Endodermal cell (in vitro differentiated cells): ENCODE measurements around the gene ACKR2. TPM values are rescaled to one million over a fixed set of nuclear protein-coding genes. Genes with fewer than 3 reads are reported as not detected.

Experiments
- DNase-seq: peaks from one replicate; pipeline ENCODE4 v3.0.0-alpha.2; 2017
- H3K27ac ChIP-seq: 2 replicates; pipeline ENCODE4 v1.5.1; 2013; ENCODE audit warnings: mild to moderate bottlenecking, low read depth, low read length, moderate library complexity
- H3K27me3 ChIP-seq: 2 replicates; pipeline ENCODE4 v1.6.1; 2013; ENCODE audit warnings: mild to moderate bottlenecking, low read length, moderate library complexity; ENCODE audit not compliant: insufficient read depth, control insufficient read depth, poor library complexity, severe bottlenecking
- H3K36me3 ChIP-seq: 2 replicates; pipeline ENCODE4 v1.7.0; 2013; ENCODE audit warnings: mild to moderate bottlenecking, low read length, moderate library complexity; ENCODE audit not compliant: control insufficient read depth, insufficient read depth
- H3K4me1 ChIP-seq: one replicate; pipeline ENCODE4 v1.7.0; 2013; ENCODE audit warnings: low read length; ENCODE audit not compliant: control insufficient read depth, insufficient read depth
- H3K4me3 ChIP-seq: 2 replicates; pipeline ENCODE4 v1.5.1; 2013; ENCODE audit warnings: mild to moderate bottlenecking, low read length, moderate library complexity
- H3K9ac ChIP-seq: 2 replicates; pipeline ENCODE4 v1.6.1; 2013; ENCODE audit warnings: mild to moderate bottlenecking, low read length, moderate library complexity; ENCODE audit not compliant: poor library complexity, severe bottlenecking; ENCODE audit errors: extremely low read depth
- H3K9me3 ChIP-seq: 2 replicates; pipeline ENCODE4 v1.6.1; 2013; ENCODE audit warnings: mild to moderate bottlenecking, low read length, moderate library complexity; ENCODE audit not compliant: control insufficient read depth
- H3K27ac Mint-ChIP-seq: 2 replicates; pipeline ENCODE4 v1.8.0; 2020; ENCODE audit warnings: mixed read lengths
- H3K27me3 Mint-ChIP-seq: 2 replicates; pipeline ENCODE4 v1.8.0; 2021; ENCODE audit warnings: mild to moderate bottlenecking, mixed read lengths; ENCODE audit not compliant: insufficient read depth
- H3K36me3 Mint-ChIP-seq: 2 replicates; pipeline ENCODE4 v1.8.0; 2020; ENCODE audit warnings: low read depth, mixed read lengths
- H3K4me1 Mint-ChIP-seq: 2 replicates; pipeline ENCODE4 v1.8.0; 2020; ENCODE audit warnings: mixed read lengths
- H3K4me3 Mint-ChIP-seq: 2 replicates; pipeline ENCODE4 v1.8.0; 2020; ENCODE audit warnings: mild to moderate bottlenecking, moderate library complexity, mixed read lengths
- H3K9me3 Mint-ChIP-seq: 2 replicates; pipeline ENCODE4 v1.8.0; 2020; ENCODE audit warnings: mild to moderate bottlenecking, mixed read lengths
- WGBS, 2 experiments: methylation state at CpG; one replicate each; pipeline versions ENCODE4 v1.1.5 to v1.1.7; 2013; ENCODE audit warnings: missing lambda C conversion rate in 2 of 2, mixed read lengths in 1 of 2; ENCODE audit not compliant: insufficient coverage in 1 of 2, insufficient read length in 1 of 2; 5-methylcytosine and 5-hydroxymethylcytosine counted together
- total RNA-seq, 2 donors: library from RNA; stranded (reverse); fragmentation: NEBNext Ultra II Directional in 1 of 2; extraction: Animal tissue kit (Norgen Biotek cat#: 25700) in 1 of 2; gene quantifications; 2 replicates in 1 of 2; 3 replicates in 1 of 2; pipeline ENCODE4 v1.2.1, GENCODE V29; 2021
- TF ChIP-seq, protein P1 (sequence below): fragments of 200-600 bp; sonication (generic); conservative IDR thresholded peaks from 2 replicates; pipeline ENCODE4 v1.5.0; 2021; ENCODE audit warnings: antibody characterized with exemption, mild to moderate bottlenecking

Gene ACKR2
- total RNA-seq, 2 donors from 2014 or later, result 1.1 TPM

DNA sequence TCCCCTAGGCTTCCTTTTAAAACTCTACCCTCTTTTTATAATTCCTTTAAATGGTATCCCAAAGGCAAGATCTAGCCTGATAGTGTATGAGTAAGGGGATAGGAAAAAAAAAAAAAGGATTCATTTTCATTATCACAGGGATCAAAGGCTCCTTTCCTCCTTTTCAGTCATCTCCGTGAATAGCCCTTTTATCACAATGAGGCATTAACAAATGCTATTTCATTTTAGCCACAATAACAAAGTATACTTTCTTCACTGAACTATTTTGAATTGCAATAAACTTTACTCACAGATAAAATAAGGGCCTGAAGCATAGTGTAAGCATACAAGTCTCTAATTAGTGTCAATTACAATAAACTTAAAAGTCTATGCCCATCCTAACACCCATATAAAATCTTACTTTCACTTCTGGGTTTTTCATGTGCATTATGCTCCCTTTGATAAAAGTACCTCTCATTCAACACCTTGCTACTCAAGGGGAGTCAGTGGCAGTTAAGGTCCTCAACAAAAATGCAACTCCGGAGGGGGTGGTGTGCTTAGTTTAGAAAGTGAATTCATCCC lies 13.5 kb upstream of the ACKR2 start:
- H3K27ac Mint-ChIP-seq, result no peak overlapping the region
- Histone ChIP-seq H3K36me3 (peaks cover 57% of the 10 kb centered on the region), H3K4me3 (peak overlapping the region; percentile 35), H3K27me3 (no peaks in the 10 kb centered on the region), H3K4me1 (no peaks in the 10 kb centered on the region), H3K27ac (no peak overlapping the region), H3K9me3 (peaks cover 12% of the 10 kb centered on the region), H3K9ac (no peak overlapping the region)
- WGBS, 2 experiments, result 98% methylated on average over 2 of the region's 2 CpGs; no CpG with 5 or more reads in 1 of the 2 experiments
- no peaks in the 10 kb centered on the region for H3K27me3 Mint-ChIP-seq
- TF ChIP-seq, protein P1, sequence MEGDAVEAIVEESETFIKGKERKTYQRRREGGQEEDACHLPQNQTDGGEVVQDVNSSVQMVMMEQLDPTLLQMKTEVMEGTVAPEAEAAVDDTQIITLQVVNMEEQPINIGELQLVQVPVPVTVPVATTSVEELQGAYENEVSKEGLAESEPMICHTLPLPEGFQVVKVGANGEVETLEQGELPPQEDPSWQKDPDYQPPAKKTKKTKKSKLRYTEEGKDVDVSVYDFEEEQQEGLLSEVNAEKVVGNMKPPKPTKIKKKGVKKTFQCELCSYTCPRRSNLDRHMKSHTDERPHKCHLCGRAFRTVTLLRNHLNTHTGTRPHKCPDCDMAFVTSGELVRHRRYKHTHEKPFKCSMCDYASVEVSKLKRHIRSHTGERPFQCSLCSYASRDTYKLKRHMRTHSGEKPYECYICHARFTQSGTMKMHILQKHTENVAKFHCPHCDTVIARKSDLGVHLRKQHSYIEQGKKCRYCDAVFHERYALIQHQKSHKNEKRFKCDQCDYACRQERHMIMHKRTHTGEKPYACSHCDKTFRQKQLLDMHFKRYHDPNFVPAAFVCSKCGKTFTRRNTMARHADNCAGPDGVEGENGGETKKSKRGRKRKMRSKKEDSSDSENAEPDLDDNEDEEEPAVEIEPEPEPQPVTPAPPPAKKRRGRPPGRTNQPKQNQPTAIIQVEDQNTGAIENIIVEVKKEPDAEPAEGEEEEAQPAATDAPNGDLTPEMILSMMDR, result no peak
- H3K4me3 Mint-ChIP-seq, result no peak overlapping the region
- H3K4me1 Mint-ChIP-seq, result peaks cover 13% of the 10 kb centered on the region
- H3K36me3 Mint-ChIP-seq, result peaks cover 53% of the 10 kb centered on the region
- H3K9me3 Mint-ChIP-seq, result peaks cover 3% of the 10 kb centered on the region
- DNase-seq, result no peak

DNA sequence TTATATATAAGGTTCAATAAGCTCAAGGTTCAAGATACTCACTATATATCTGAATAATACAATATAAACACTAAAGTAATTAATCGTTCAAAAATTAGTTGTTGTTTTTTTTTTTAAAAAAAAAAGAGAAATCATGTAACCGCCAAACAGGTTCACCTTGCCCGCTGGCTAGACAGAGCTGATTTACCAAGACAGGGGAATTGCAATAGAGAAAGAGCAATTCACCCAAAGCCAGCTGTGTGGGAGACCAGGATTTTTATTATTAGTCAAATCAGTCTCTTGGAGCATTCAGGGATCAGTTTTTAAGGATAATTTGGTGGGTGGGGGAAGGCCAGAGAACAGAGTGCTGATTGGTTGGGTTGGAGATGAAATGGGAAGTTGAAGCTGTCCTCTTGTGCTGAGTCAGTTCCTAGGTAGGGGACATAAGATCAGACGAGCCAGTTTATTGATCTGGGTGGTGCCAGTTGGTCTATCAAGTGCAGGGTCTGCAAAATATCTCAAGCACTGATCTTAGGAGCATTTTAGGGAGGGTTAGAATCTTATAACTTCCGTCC lies 12.8 kb upstream of the ACKR2 start:
- DNase-seq, result no peak
- Histone ChIP-seq H3K9ac (no peak overlapping the region), H3K36me3 (peaks cover 58% of the 10 kb centered on the region), H3K4me3 (peak overlapping the region; percentile 35), H3K9me3 (peaks cover 12% of the 10 kb centered on the region), H3K4me1 (peaks cover under 1% of the 10 kb centered on the region), H3K27ac (no peak overlapping the region), H3K27me3 (no peaks in the 10 kb centered on the region)
- H3K36me3 Mint-ChIP-seq, result peaks cover 47% of the 10 kb centered on the region
- H3K4me1 Mint-ChIP-seq, result peaks cover 19% of the 10 kb centered on the region
- no peaks in the 10 kb centered on the region for H3K27me3 Mint-ChIP-seq
- H3K27ac Mint-ChIP-seq, result peak overlapping the region; percentile 72
- TF ChIP-seq, protein P1, result no peak
- 97 to 100% methylated on average over 2 to 4 of the region's 5 CpGs for WGBS, 2 experiments
- H3K9me3 Mint-ChIP-seq, result peaks cover 3% of the 10 kb centered on the region
- no peak overlapping the region for H3K4me3 Mint-ChIP-seq

DNA sequence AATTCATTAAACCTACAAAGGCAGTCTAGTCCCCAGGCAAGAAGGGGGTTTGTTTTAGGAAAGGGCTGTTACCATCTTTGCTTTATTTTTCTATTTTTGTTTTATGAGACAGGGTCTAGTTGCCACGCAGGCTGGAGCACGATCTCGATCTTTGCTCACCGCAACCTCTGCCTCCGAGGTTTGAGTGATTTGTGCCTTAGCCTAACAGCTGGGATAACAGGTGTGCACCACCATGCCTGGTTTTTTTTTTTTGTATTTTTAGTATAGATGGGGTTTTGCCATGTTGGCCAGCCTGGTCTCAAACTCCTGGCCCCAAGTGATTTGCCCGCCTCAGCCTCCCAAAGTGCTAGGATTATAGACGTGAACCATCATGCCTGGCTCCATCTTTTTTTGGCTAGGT lies 9.9 kb upstream of the ACKR2 start:
- Histone ChIP-seq H3K4me3 (peak overlapping the region; percentile 39), H3K36me3 (peaks cover 59% of the 10 kb centered on the region), H3K9ac (no peak overlapping the region), H3K9me3 (peaks cover 11% of the 10 kb centered on the region), H3K4me1 (peaks cover 5% of the 10 kb centered on the region), H3K27ac (no peak overlapping the region), H3K27me3 (no peaks in the 10 kb centered on the region)
- H3K9me3 Mint-ChIP-seq, result peaks cover 3% of the 10 kb centered on the region
- TF ChIP-seq, protein P1, result no peak
- H3K4me3 Mint-ChIP-seq, result no peak overlapping the region
- peaks cover 29% of the 10 kb centered on the region for H3K4me1 Mint-ChIP-seq
- no peaks in the 10 kb centered on the region for H3K27me3 Mint-ChIP-seq
- 81 to 83% methylated on average over 6 to 7 of the region's 7 CpGs for WGBS, 2 experiments
- peaks cover 34% of the 10 kb centered on the region for H3K36me3 Mint-ChIP-seq
- no peak for DNase-seq
- no peak overlapping the region for H3K27ac Mint-ChIP-seq
